Urinary bladder (tissue), 4 donors: Measurements from ENCODE around the gene PCP4L1. TPM values are rescaled to one million over a fixed set of nuclear protein-coding genes. Genes with fewer than 3 reads are reported as not detected.
"Not testable (repeated sequence)": the region's sequence is repeated elsewhere in the genome, so short reads cannot be mapped to it uniquely, and the experiment has no call there.

Source experiments
- DNase-seq: peaks from one replicate; pipeline ENCODE4 v3.0.0-alpha.2; 2015; ENCODE audit errors: extremely low spot score
- H3K27ac ChIP-seq: one replicate; pipeline ENCODE4 v1.5.1; 2013; ENCODE audit warnings: low read depth, mild to moderate bottlenecking, moderate library complexity
- H3K36me3 ChIP-seq: one replicate; pipeline ENCODE4 v1.6.1; 2013; ENCODE audit warnings: mild to moderate bottlenecking, moderate library complexity; ENCODE audit not compliant: insufficient read depth
- H3K4me1 ChIP-seq: one replicate; pipeline ENCODE4 v1.6.1; 2013; ENCODE audit warnings: mild to moderate bottlenecking, moderate library complexity; ENCODE audit not compliant: insufficient read depth
- H3K4me3 ChIP-seq: one replicate; pipeline ENCODE4 v1.5.1; 2013; ENCODE audit warnings: low read depth, low read length
- WGBS: extraction: QIAGEN DNeasy Blood & Tissue Kit; methylation state at CpG from one replicate; pipeline ENCODE4 v1.1.7; 2013; 5-methylcytosine and 5-hydroxymethylcytosine counted together
- polyA plus RNA-seq: library from polyadenylated mRNA; stranded (reverse); fragments of 200-250 nt; gene quantifications from one replicate; pipeline ENCODE4 v1.2.3, GENCODE V29; 2013
- total RNA-seq: library from RNA; depleted of rRNA; stranded (reverse); fragments of >200 nt; gene quantifications from one replicate; pipeline ENCODE4 v1.2.3, GENCODE V29; 2014
- donor health status: healthy with polysubstance abuse.
- donor health status: healthy.

The PCP4L1 gene
- total and polyA plus RNA-seq, 2 donors: 22.8 to 39.2 TPM

DNA sequence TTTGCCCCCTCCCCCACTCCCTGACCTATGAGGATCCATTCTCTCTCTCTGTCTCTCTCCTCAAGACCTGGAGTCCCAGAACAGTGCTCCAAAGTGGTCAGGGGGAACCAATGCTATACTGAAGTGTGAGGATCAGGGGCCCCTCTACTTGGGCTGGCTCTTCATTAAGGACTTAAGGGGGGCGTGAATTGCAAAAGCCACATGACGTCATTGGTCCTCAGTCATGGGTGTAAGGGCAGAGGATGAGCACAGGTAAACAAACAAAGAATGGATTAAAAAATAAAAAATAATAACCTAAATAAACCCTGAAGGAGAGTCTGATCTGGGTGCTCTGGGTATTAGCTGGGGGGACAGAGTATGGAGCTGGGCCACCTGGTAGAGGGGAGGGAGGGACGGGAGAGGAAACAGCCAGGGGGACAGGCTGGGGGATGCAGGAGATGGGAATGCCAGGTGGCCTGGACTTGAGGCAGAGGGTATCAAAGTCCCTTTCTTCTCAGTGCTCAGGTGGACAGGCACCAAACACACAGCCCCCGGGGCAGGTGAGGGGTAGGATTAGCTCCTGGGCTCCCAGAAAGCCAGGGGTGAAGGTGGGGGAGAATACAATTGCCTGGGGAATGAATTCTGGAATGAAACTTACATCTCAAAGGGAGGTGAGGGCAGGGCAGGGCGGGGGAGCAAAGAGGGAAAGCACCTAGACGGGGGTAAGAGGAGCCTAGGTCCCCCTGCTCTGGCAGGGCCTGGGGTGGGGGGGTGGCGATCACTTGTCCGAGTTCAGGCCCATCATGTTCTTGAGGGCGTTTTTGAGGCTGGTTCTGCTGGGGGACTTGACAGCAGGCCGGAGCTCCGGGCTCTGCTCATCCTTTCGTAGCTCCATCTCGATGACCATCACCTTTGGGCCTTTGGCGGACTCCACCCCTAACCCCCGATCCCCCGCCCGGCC, 46.7 kb downstream of the PCP4L1 start:
- Histone ChIP-seq H3K27ac (no peak overlapping the region), H3K4me3 (peak overlapping the region; percentile 64)
- WGBS: 17% methylated on average over 17 of the region's 17 CpGs

DNA sequence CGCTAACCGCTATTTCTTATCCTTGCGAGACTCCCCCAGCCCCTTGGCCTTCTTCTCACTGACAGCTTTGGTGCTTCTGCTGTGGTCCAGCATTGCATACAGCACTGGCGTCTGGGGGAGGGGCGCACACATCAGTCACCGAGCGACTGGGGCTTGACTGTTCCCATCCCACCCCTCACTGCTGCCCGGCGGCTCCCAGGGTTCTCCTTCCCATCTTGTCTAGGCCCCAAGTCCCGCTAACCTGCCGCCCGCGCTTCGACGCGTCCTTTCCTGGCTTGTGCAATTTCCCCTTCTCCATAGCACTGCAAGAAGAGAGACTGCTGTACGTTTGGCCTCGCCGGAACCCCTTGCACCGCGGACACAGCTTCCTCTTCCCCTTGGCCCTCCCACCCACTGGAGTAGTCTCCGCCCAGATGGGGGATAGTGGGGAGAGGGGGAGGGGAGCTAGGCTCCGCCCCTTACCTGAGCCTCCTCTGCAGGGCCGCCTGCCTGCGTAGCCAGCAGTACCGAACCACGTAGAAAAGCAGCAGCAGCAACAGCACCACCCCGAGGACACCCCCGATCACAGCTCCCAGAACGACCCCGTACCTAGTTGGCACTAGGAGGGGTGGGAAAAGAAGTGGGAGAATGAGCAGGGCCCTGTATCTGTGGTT, 47.4 kb downstream of the PCP4L1 start:
- whole genome bisulfite sequencing: 2% methylated on average over 31 of the region's 31 CpGs
- no peak overlapping the region for H3K27ac ChIP-seq
- H3K4me3 ChIP-seq: peak overlapping the region; percentile 64
- DNase-seq: peak; percentile 52
- H3K36me3 ChIP-seq: no peaks in the 10 kb centered on the region
- H3K4me1 ChIP-seq: peaks cover 2% of the 10 kb centered on the region

More for the DNA sequence above, 46.7 kb downstream of the PCP4L1 start:
- DNase-seq: no peak
- Histone ChIP-seq H3K36me3 (no peaks in the 10 kb centered on the region), H3K4me1 (peaks cover 2% of the 10 kb centered on the region)

DNA sequence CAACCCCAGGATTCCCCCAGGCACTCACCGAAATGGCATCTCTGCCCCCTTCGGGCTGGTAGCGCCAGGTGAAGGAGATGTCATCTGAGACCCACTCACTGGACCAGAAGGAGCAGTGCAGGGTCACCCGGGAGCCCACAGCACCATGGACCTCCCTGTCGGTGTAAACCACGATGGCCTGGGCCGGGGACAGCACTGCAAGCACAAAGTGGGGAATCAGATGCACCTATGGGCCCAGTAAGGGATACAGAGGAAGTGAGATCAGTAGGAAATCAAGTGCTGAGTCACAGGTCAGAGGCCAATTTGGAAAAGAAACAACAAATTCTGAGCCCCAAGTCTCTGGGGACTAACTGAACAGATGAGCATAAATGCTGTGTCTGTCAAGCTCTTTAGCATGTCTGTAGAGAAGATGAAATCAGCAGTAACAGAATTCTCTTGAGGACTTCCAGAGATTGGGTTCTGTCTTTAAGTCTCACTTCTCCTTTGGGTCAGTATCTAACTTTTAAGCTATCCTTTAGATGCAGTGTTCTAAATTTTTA, 48.8 kb downstream of the PCP4L1 start:
- peaks cover 2% of the 10 kb centered on the region for H3K4me1 ChIP-seq
- no peak overlapping the region for H3K4me3 ChIP-seq
- 86% methylated on average over 7 of the region's 7 CpGs for WGBS
- H3K27ac ChIP-seq: no peak overlapping the region
- H3K36me3 ChIP-seq: no peaks in the 10 kb centered on the region
- DNase-seq: no peak

DNA sequence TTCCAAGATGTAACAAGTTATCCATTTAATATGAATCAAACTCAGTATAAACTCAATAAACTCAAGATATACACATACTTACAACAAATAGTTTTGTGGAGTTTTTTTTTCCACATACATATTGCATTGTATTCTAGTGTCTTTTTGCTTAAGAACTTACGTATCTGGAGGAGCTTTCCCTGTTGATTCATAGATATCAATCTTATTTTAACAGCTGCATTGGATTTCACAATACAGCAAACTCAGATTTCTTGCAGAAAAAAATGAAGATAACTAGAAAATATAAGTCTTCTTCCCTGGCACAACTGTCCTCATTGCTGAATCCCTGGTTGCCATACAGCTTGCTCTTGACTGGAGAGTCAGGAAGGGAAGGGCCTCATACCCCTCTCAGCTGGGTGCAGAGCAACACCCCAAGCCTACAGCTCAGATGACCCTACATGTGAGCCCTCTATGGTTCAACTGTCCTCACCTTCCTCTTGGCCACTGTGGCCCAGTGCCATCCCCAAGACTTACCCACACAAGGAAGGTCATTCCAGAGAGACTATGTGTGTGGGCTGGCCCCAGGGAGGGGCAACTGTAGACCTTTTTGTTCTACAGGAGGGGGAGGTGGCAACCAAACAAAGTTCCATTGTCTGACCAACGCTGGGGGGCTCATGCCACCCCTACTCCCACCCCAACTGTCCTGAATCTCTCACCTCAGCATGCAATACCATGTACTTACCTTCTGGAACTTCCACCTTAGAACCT, 49.5 kb downstream of the PCP4L1 start:
- no peak overlapping the region for H3K4me3 ChIP-seq

DNA sequence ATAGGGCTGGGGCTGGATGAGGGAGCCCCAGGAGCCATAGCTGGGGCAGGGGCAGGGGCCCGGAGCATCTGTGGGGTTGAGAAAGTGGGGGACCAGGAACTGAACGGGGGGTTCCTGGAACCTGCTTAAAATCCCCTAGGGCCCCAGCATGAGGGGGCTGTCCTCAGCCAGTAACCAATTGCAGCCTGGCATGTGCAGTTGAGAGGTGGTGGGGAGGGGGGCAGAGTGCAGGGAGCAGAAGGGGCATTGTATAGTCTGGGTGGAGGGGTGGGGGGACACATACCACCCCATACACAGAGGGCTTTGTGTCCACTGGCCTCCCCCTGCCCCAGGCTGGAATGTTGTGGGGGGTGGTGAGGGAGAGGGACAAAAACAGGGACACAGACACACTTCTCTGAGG, 51.3 kb downstream of the PCP4L1 start, which contains the start of gene MPZ:
TSS of gene MPZ (minus strand) at position 101 of the 400 bp plus-strand sequence. CDS start at position 38, 63 bp downstream.
- H3K36me3 ChIP-seq: no peaks in the 10 kb centered on the region
- peaks cover under 1% of the 10 kb centered on the region for H3K4me1 ChIP-seq
- DNase-seq: no peak
- H3K27ac ChIP-seq: no peak within 1 kb of the TSS
- H3K4me3 ChIP-seq: no peak within 1 kb of the TSS
- 52% methylated on average over 2 of the region's 2 CpGs for WGBS

More for the DNA sequence above, 49.5 kb downstream of the PCP4L1 start:
- Histone ChIP-seq H3K4me1 (peaks cover 2% of the 10 kb centered on the region), H3K36me3 (no peaks in the 10 kb centered on the region), H3K27ac (no peak overlapping the region)
- 49% methylated on average over 2 of the region's 2 CpGs for WGBS
- no peak for DNase-seq

DNA sequence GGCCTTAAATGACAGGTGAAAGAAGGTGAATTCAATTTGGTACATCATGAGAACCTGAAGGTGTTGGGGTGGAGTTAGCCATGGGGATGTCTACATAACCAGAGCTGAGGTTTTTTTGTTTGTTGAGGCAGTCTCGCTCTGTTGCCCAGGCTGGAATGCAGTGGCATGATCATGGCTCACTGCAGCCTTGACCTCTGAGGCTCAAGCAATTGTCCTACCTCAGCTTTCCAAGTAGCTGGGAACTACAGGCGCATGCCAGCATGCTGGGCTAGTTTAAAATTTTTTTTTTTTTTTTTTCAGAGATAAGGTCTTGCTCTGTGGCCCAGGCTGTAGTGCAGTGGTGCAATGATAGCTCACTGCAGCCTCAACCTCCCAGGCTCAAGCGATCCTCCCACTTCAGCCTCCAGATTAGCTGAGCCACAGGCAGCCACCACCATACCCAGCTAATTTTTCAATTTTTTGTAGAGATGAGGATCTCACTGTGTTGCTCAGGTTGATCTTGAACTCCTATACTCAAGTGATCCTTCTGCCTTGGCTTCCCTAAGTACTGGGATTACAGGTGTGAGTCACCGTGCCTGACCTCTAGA, 53.1 kb downstream of the PCP4L1 start:
- no peak overlapping the region for H3K27ac ChIP-seq
- H3K36me3 ChIP-seq: no peaks in the 10 kb centered on the region
- 90% methylated on average over 4 of the region's 4 CpGs for WGBS
- no peak for DNase-seq
- H3K4me1 ChIP-seq: no peaks in the 10 kb centered on the region
- no peak overlapping the region for H3K4me3 ChIP-seq

DNA sequence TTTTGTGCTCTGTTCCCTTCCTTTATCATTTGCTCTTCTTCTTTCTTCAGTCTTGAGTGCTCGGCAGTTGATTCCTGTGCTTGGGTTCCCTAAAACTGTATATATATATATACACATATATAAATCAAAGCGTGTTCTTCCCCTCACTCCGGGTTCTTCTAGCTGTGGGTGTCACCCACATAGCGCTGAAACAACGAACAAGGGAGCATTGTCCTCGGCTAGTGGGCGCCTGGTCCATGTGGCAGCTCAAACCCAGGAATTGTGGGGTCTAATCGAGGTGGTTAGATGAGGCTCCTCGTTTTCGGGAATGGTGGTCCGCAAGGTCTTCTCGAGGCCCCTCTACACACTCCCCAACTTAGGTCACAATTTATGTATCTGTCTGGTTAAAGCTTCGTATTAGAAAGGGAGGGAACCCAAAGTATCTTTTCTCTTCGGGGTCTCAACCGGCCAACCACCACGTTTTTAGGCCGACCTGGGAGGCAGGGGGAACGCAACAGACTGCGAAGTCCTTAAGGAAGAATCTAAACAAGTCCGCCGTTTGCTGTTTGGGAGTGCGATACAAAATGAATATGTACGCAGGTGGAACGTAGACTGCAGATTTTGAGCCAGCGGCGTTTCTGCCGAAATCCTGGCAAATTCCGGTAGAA, 55.1 kb downstream of the PCP4L1 start:
- WGBS: 37% methylated on average over 28 of the region's 28 CpGs
- Histone ChIP-seq H3K27ac (peak overlapping the region; percentile 85), H3K36me3 (no peaks in the 10 kb centered on the region), H3K4me1 (no peaks in the 10 kb centered on the region), H3K4me3 (peak overlapping the region; percentile 73)
- no peak for DNase-seq

DNA sequence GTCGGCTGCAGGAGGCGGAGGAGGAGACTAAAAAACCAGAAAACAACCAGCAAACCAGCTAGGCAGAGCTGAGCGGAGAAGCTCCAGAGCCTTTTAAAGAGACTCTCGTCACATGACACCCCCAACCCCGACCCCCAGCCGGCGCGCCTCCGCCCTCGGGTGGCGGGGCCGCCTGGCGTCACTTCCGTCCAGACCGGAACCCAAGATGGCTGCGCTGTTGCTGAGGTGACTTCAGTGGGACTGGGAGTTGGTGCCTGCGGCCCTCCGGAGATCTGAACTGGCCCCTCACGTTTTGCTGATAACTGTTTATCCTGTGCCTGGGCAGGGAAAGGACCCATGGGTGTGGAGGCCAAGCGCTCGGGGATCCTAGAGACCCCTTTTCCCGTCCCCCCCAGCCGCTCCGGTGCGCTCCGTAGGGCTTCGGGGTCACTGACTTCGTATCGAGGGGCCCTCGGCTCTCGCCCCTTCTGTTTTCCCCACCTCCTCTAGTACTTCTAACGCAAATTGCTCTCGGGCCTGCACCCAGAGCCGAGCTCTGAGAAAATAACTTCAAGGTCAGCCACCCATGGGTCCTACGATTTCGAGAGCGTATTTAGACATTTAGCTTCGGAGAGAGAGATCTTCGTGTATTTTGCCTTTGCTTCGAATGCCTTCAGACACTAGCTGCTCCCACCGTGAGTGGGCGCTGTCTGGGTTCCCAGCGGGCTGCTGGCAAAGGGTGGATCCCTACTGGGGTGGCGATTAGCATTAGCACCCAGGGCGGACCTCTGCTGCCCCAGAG, 55.8 kb downstream of the PCP4L1 start, which contains the start of gene SDHC:
TSS of gene SDHC (plus strand) at position 181 of the 781 bp plus-strand sequence. CDS start at position 206, 25 bp downstream.
- Histone ChIP-seq H3K4me1 (no peaks in the 10 kb centered on the region), H3K4me3 (peak within 1 kb of the TSS; percentile 73), H3K27ac (peak within 1 kb of the TSS; percentile 85), H3K36me3 (no peaks in the 10 kb centered on the region)
- peak; percentile 71 for DNase-seq
- under 1% methylated on average over 45 of the region's 45 CpGs for WGBS

DNA sequence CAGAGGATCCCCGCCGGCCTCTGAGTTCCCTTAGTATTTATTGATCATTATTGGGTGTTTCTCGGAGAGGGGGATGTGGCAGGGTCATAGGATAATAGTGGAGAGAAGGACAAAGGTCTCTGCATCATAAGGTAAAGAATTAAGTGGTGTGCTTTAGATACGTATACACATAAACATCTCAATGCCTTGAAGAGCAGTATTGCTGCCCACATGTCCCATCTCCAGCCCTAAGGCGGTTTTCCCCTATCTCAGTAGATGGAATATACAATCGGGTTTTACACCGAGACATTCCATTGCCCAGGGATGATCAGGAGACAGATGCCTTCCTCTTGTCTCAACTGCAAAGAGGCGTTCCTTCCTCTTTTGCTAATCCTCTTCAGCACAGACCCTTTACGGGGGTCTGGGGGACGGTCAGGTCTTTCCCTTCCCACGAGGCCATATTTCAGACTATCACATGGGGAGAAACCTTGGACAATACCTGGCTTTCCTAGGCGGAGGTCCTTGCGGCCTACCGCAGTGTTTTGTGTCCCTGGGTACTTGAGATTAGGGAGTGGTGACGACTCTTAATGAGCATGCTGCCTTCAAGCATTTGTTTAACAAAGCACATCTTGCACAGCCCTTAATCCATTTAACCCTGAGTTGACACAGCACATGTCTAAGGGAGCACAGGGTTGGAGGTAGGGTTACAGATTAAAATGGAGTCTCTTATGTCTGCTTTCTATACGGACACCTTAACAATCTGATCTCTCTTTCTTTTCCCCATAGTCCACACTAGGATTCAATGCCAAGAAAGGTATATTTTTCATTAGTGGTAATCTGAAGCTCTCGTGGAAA, 57.5 kb downstream of the PCP4L1 start:
- H3K27ac ChIP-seq, DNase-seq, H3K4me3 ChIP-seq, H3K36me3 ChIP-seq, H3K4me1 ChIP-seq: not testable (repeated sequence)
- 70% methylated on average over 17 of the region's 17 CpGs for WGBS

DNA sequence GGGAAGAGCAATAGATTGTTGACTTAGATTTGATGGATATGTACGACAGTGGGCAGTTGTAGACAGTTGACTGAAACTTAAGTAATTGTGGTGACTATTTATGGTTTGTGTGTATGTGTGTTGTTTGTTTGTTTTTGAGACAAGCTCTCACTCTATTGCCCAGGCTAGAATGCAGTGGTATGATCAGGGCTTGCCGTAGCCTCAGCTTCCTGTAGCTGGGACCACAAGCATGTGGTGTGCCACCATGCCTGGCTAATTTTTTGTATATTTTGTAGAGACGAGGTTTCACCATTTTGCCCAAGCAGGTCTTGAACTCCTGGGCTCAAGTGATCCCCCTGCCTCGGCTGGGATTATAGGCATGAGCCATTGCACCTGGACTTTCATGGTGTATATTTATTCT, 65.5 kb downstream of the PCP4L1 start:
- H3K4me1 ChIP-seq: no peaks in the 10 kb centered on the region
- WGBS: 75% methylated on average over 4 of the region's 4 CpGs
- DNase-seq: no peak
- H3K4me3 ChIP-seq: no peak overlapping the region
- peaks cover 2% of the 10 kb centered on the region for H3K36me3 ChIP-seq
- no peak overlapping the region for H3K27ac ChIP-seq

DNA sequence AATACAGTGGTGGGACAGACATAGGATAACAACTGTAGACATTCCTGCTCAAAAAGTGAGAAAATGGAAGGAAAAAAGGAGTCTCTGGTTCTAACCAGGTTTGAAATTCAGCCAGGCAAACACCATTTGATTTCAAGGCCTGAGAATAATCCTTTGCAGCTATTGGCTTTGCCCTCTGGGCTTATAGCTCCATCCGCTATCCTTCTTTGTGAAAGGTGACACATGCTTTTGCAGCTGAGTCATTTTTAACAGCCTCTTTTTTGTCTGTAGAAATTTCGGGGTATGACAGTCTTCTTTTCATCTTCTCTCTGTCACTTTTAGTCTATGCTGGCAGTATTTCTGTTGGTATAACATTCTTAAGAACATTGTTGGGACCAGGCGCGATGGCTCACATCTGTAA, 71.8 kb downstream of the PCP4L1 start:
- Histone ChIP-seq H3K27ac (no peak overlapping the region), H3K4me3 (no peak overlapping the region), H3K4me1 (no peaks in the 10 kb centered on the region), H3K36me3 (peaks cover 2% of the 10 kb centered on the region)
- no peak for DNase-seq
- 93% methylated on average over 4 of the region's 4 CpGs for WGBS
